Measurements from ENCODE around the gene LRRC27.

The LRRC27 gene

GRCh38 chr10:132392811-132393694, 61.1 kb downstream of the LRRC27 start:
- DNase-seq: no peak

DNA sequence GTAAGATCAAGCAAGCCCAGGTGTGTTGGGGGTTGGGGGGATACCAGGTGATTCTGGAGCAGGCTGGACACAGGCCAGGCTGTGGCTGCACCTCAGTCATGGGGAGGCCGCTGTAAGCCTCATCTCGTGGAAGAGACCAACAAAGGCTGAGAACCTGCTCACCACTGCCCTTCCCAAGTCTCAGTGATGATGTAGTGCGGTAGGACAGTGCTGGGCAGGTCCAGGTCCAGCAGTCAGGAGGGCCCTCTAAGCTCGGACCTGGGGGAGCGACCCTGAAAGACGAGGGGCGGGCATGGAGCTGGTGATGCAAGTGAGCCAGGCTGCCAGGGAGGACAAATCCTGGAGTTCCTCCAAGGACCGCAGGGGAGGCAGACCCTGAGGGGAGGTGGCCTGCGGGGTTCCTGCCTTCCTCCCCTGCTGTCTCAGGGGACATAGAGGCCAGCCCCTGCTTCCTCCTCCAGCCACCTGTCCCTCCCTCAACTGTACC, 61.7 kb downstream of the LRRC27 start:
- DNase-seq: no peak

DNA sequence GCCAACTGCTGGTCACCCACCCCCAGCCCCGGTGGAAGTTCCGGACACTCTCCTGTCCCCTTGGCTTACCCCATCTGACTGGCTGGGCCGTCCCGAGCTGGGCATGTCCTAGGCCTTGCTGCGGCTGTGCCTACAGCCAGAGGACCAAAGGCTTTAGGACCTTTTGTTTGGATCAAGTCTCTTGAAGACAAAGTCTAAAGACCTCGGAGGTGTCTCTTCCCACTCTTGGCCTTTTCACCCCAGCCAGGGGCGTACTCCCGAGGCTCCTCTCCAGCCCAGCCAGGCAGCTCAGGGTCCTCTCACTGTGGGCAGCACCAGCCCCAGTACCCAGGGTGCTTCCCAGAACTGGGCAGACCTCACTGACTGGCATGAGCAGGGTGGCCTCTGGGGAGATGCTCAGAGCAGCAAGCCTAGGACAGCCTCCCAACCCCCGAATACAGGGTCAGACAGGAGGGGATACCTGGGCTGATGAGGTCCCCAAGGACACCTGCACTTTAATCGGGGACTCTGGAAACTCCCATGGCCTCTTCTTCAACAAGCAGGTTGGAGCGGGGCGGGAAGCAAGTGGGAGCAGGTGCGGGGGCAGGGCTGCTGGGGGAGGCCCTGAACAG, 62.3 kb downstream of the LRRC27 start:
- DNase-seq: no peak

GRCh38 chr10:132394936-132395703, 63.1 kb downstream of the LRRC27 start:
- DNase-seq: no peak

GRCh38 chr10:132395704-132396493, 63.9 kb downstream of the LRRC27 start:
- DNase-seq: peak; percentile 85

DNA sequence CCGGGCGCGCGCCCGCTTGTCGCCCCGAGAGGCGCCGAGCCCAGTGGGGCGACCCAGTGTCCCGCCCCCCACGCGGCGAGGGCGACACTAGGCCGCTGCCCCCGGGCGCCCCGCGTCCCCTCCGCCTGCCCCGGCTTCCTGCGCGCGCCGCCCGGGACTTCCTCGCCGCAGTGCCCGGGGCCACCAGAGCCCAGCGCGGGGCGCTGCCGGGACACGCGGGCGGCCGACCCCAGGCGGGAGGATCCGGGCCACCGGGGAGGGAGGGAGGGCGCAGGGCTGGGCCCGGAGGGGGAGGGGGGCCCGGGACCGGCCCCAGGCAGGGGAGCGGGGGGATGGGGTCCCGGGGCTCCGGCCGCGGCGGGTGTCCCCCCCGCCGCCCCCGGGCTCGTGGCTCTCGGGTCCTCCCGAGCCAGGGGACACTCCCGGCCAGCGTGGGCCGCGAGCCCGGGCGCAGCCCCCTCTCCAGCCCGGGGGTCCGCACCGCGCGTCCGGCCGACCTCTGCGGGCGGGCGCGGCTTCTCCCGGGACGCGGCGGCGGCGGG, 64.6 kb downstream of the LRRC27 start:
- no peak for DNase-seq

GRCh38 chr10:132397036-132397541, 65.1 kb downstream of the LRRC27 start, which contains the start of gene PWWP2B:
PWWP2B (plus strand) TSS chr10:132397200; CDS start chr10:132397227, 27 bp downstream.
- no peak for DNase-seq

- peak; percentile 79 for DNase-seq
These were observed 65.9 kb downstream of the LRRC27 start for GRCh38 chr10:132397671-132398565.

- DNase-seq: no peak
These were observed 66.6 kb downstream of the LRRC27 start for GRCh38 chr10:132398566-132398991.

- no peak for DNase-seq
These were observed 67.4 kb downstream of the LRRC27 start for GRCh38 chr10:132399117-132400035.

- DNase-seq: no peak
These were observed 68.1 kb downstream of the LRRC27 start for GRCh38 chr10:132400041-132400546.

GRCh38 chr10:132400547-132401151, 68.7 kb downstream of the LRRC27 start:
- no peak for DNase-seq

GRCh38 chr10:132401401-132402118, 69.6 kb downstream of the LRRC27 start:
- DNase-seq: no peak

GRCh38 chr10:132402781-132403241, 70.8 kb downstream of the LRRC27 start:
- no peak for DNase-seq

GRCh38 chr10:132403511-132404168, 71.6 kb downstream of the LRRC27 start:
- DNase-seq: no peak

DNA sequence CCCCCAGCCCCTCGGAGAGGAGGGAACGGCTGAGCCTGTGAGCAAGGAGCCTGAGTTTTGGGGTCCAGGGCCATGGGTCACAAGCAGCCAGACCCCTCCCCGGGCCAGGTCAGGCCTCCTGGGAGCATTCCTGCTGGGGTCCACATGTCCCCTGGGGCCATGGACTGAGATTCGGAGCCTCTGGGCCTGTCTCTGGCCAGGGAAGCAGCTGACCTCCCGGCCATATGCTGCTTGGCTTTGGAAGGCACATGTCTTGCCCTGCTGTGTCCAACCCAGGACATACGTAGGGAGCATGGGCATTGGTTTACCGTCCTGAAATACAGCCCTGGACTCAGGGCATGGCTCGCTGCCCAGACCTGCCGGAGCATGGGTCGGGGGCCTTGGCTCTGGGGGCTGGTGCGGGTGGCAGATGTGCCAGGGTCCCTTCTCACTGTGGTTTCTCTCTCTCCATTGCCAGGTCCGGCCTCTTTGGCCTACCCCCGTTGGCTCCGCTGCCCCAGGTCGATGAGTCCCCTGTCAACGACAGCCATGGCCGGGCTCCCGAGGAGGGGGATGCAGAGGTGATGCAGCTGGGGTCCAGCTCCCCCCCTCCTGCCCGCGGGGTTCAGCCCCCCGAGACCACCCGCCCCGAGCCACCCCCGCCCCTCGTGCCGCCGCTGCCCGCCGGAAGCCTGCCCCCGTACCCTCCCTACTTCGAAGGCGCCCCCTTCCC, 72.3 kb downstream of the LRRC27 start:
- DNase-seq: no peak

All from retina (tissue), 1 donor.